K562 (cell line): ENCODE data around the gene SCAANT1. TPM values are rescaled to one million over a fixed set of nuclear protein-coding genes. Genes with fewer than 3 reads are reported as not detected.

Experiments used
- ASH1L ChIP-seq: fragments of 450-650 bp; IDR thresholded peaks from 2 replicates; pipeline ENCODE4 v1.6.1; 2018; ENCODE audit warnings: borderline replicate concordance, mild to moderate bottlenecking, low read depth; ENCODE audit not compliant: partially characterized antibody
- BRD9 ChIP-seq: fragments of 450-650 bp; IDR thresholded peaks from 2 replicates; pipeline ENCODE4 v1.6.1; 2018; ENCODE audit warnings: low read depth; ENCODE audit not compliant: partially characterized antibody
- FOXP1 ChIP-seq: sonication (generic); formaldehyde crosslinking; IDR thresholded peaks from 2 replicates; pipeline ENCODE4 v1.8.0; 2022; ENCODE audit warnings: mild to moderate bottlenecking, missing genetic modification reagents
- FUS ChIP-seq: fragments of 200-400 bp; formaldehyde crosslinking; optimal IDR thresholded peaks from 2 replicates; pipeline ENCODE3; 2017; ENCODE audit warnings: low read depth, low read length
- NR2C2 ChIP-seq, 2 experiments: fragments of 200-800 bp in 1 of 2; sonication (Bioruptor generic) in 1 of 2; sonication (generic) in 1 of 2; formaldehyde crosslinking in 1 of 2; IDR thresholded peaks; 2 replicates each; pipeline versions ENCODE4 v1.6.1 to v1.8.0; 2016 to 2022; ENCODE audit warnings: mild to moderate bottlenecking in 1 of 2, missing compliant biosample characterization in 1 of 2, missing genetic modification characterization in 1 of 2, missing genetic modification reagents in 1 of 2
- POLR2B ChIP-seq: fragments of 450-650 bp; IDR thresholded peaks from 2 replicates; pipeline ENCODE4 v1.6.1; 2018; ENCODE audit warnings: low read depth; ENCODE audit not compliant: partially characterized antibody
- PURB ChIP-seq: sonication (generic); formaldehyde crosslinking; IDR thresholded peaks from 2 replicates; pipeline ENCODE4 v1.9.0; 2021; ENCODE audit warnings: low read depth, mild to moderate bottlenecking, missing genetic modification reagents
- RFX5 ChIP-seq: IDR thresholded peaks from 2 replicates; pipeline ENCODE4 v1.6.1; 2011; ENCODE audit warnings: low read depth, mild to moderate bottlenecking, improper control_type of control experiment, low read length
- SMARCA5 ChIP-seq: fragments of 450-650 bp; IDR thresholded peaks from 2 replicates; pipeline ENCODE4 v1.6.1; 2016
- SMC3 ChIP-seq: conservative IDR thresholded peaks from 2 replicates; pipeline ENCODE4 v1.6.1; 2011; ENCODE audit warnings: low read depth, low read length, improper control_type of control experiment; ENCODE audit not compliant: insufficient read depth
- TAF7 ChIP-seq: fragments of 450-650 bp; IDR thresholded peaks from 2 replicates; pipeline ENCODE4 v1.6.1; 2016; ENCODE audit warnings: missing genetic modification characterization, missing compliant biosample characterization
- TAL1 ChIP-seq: fragments of 450-650 bp; IDR thresholded peaks from 2 replicates; pipeline ENCODE4 v1.6.1; 2016; ENCODE audit warnings: mild to moderate bottlenecking
- TEAD2 ChIP-seq: fragments of 450-650 bp; IDR thresholded peaks from 2 replicates; pipeline ENCODE4 v1.6.1; 2016; ENCODE audit warnings: missing genetic modification characterization, control low read depth, missing compliant biosample characterization
- TRIM25 ChIP-seq: fragments of 450-650 bp; IDR thresholded peaks from 2 replicates; pipeline ENCODE4 v1.7.0; 2016; ENCODE audit warnings: borderline replicate concordance
- TSHZ1 ChIP-seq: fragments of 250-450 bp; sonication (Bioruptor Pico); IDR thresholded peaks from 2 replicates; pipeline ENCODE4 v1.4.0; 2020; ENCODE audit warnings: mild to moderate bottlenecking, moderate library complexity
- XRCC5 ChIP-seq: fragments of 200-400 bp; formaldehyde crosslinking; IDR thresholded peaks from 2 replicates; pipeline ENCODE4 v1.6.1; 2017; ENCODE audit warnings: low read depth, mild to moderate bottlenecking, low read length
- ZNF133 ChIP-seq: fragments of 250-450 bp; sonication (Bioruptor Pico); IDR thresholded peaks from 2 replicates; pipeline ENCODE4 v1.4.0; 2020; ENCODE audit warnings: mild to moderate bottlenecking
- ZNF274 ChIP-seq: IDR thresholded peaks from 2 replicates; pipeline ENCODE4 v1.6.1; 2011; ENCODE audit warnings: low read depth, mild to moderate bottlenecking, low read length, moderate library complexity, borderline replicate concordance
- ZNF609 ChIP-seq: sonication (generic); formaldehyde crosslinking; IDR thresholded peaks from 2 replicates; pipeline ENCODE4 v1.8.1; 2023; ENCODE audit warnings: missing genetic modification reagents, mild to moderate bottlenecking, borderline replicate concordance
- ZNF707 ChIP-seq: fragments of 250-450 bp; sonication (Bioruptor Pico); conservative IDR thresholded peaks from 2 replicates; pipeline ENCODE4 v1.8.0; 2022; ENCODE audit warnings: inconsistent platforms, mild to moderate bottlenecking, moderate library complexity
- polyA plus RNA-seq, 8 experiments: library from polyadenylated mRNA; depleted of rRNA in 4 of 8; stranded (reverse) in 5 of 8; unstranded in 3 of 8; fragments of >200 nt; fragmentation: Nextera tagmentation in 2 of 8; fragmentation: Illumina TruSeq in 1 of 8; extraction: Ambion mirVana in 2 of 8; extraction: Trizol in 1 of 8; gene quantifications; 2 replicates each; pipeline versions ENCODE4 v1.2.1 to v1.2.3, GENCODE V29; 2011 to 2014; ENCODE audit warnings: inconsistent platforms in 1 of 8, missing spikeins in 1 of 8
- total RNA-seq, 7 experiments: library from RNA; depleted of rRNA in 6 of 7; stranded (reverse); fragments of >200 nt in 6 of 7; fragmentation: Illumina TruSeq in 2 of 7; extraction: Trizol in 2 of 7; gene quantifications; 2 replicates each; pipeline versions ENCODE4 v1.2.1 to v1.2.3, GENCODE V29; 2011 to 2021; ENCODE audit warnings: low replicate concordance in 1 of 7

SCAANT1 gene
- total and polyA plus RNA-seq, 9 of the 15 experiments (the other 6 are each of a cell fraction or from before 2014, with no cell fraction given), result not detected

- no peak for TF ChIP-seq NR2C2 (CRISPR knock-in tag; IDR thresholded peaks at IDR 0.05)
- TF ChIP-seq NR2C2 (tag; IDR thresholded peaks at IDR 0.05), result no peak
- TF ChIP-seq SMC3, result no peak
- no peak for TF ChIP-seq TSHZ1 (CRISPR knock-in tag)
- TF ChIP-seq BRD9, result no peak
- no peak for TF ChIP-seq ASH1L
- TF ChIP-seq TEAD2, result no peak
- TF ChIP-seq PURB (CRISPR knock-in tag), result no peak
- TF ChIP-seq ZNF133, result no peak
- TF ChIP-seq ZNF609 (CRISPR knock-in tag), result no peak
- no peak for TF ChIP-seq ZNF707
- no peak for TF ChIP-seq FOXP1 (CRISPR knock-in tag)
- no peak for TF ChIP-seq TRIM25
- TF ChIP-seq SMARCA5, result no peak
- peak; percentile 58 for TF ChIP-seq TAL1
- TF ChIP-seq XRCC5, result no peak
- TF ChIP-seq POLR2B, result no peak
- no peak for TF ChIP-seq FUS
- no peak for TF ChIP-seq TAF7 (tag)
- no peak for TF ChIP-seq ZNF274
- no peak for TF ChIP-seq RFX5
Observed at GRCh38 chr3:63940389-63940757, 28.2 kb upstream of the SCAANT1 start (continued).
